A549 (cell line): ENCODE measurements around the gene LHX5.

Experiments used
- RAD21 ChIP-seq, 2 experiments: fragments of >200 bp in 1 of 2; sonication (Bioruptor Twin) in 1 of 2; formaldehyde crosslinking in 1 of 2; IDR thresholded peaks in 1 of 2; conservative IDR thresholded peaks in 1 of 2; 2 replicates in 1 of 2; 3 replicates in 1 of 2; pipeline ENCODE4 v1.6.1; 2012 to 2018; ENCODE audit warnings: inconsistent platforms in 1 of 2
- TF ChIP-seq, protein P1 (sequence below): fragments of >200 bp; sonication (Bioruptor Twin); formaldehyde crosslinking; IDR thresholded peaks from 3 replicates; pipeline ENCODE4 v1.5.1; 2016
- TF ChIP-seq, protein P2 (sequence below): fragments of 250-450 bp; sonication (Bioruptor Pico); IDR thresholded peaks from 2 replicates; pipeline ENCODE4 v1.5.0; 2021; ENCODE audit warnings: mild to moderate bottlenecking, moderate library complexity, borderline replicate concordance

DNA sequence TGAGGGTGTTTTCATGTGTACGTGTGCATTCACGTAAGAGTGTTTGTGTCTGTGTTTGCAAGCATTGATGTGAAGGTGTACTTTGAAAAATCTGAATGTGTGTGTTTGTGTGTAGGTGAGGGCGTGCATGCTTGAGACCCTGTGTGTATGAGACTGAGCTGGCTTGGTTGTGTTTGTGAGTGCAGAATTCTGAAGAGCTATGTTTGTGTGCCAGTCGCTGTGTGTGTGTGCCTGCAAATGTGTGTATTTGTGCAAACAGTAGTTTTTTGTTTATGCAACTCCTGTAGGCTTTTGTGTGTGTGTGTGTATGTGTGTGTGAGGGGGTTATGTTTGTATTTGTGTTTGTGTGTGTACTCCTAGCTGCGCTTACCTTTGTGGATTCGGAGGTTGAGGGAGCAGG, 1.7 kb upstream of the LHX5 start:
- TF ChIP-seq, protein P1, sequence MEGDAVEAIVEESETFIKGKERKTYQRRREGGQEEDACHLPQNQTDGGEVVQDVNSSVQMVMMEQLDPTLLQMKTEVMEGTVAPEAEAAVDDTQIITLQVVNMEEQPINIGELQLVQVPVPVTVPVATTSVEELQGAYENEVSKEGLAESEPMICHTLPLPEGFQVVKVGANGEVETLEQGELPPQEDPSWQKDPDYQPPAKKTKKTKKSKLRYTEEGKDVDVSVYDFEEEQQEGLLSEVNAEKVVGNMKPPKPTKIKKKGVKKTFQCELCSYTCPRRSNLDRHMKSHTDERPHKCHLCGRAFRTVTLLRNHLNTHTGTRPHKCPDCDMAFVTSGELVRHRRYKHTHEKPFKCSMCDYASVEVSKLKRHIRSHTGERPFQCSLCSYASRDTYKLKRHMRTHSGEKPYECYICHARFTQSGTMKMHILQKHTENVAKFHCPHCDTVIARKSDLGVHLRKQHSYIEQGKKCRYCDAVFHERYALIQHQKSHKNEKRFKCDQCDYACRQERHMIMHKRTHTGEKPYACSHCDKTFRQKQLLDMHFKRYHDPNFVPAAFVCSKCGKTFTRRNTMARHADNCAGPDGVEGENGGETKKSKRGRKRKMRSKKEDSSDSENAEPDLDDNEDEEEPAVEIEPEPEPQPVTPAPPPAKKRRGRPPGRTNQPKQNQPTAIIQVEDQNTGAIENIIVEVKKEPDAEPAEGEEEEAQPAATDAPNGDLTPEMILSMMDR, result no peak
- TF ChIP-seq, protein P2, sequence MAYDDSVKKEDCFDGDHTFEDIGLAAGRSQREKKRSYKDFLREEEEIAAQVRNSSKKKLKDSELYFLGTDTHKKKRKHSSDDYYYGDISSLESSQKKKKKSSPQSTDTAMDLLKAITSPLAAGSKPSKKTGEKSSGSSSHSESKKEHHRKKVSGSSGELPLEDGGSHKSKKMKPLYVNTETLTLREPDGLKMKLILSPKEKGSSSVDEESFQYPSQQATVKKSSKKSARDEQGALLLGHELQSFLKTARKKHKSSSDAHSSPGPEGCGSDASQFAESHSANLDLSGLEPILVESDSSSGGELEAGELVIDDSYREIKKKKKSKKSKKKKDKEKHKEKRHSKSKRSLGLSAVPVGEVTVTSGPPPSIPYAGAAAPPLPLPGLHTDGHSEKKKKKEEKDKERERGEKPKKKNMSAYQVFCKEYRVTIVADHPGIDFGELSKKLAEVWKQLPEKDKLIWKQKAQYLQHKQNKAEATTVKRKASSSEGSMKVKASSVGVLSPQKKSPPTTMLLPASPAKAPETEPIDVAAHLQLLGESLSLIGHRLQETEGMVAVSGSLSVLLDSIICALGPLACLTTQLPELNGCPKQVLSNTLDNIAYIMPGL (CRISPR knock-in tag), result no peak
- TF ChIP-seq RAD21 (conservative IDR thresholded peaks at IDR 0.05 in 1 of 2, IDR thresholded peaks at IDR 0.05 in 1 of 2), result no peak
